SU-DHL-6 (cell line): ENCODE data around the gene SLC38A6.

Source experiments
- H2AFZ ChIP-seq: fragments of 200-600 bp; sonication (generic); 2 replicates; pipeline ENCODE4 v1.6.1; 2014; ENCODE audit warnings: low read depth, mild to moderate bottlenecking, moderate library complexity, mixed read lengths, antibody characterized with exemption, low read length; ENCODE audit not compliant: severe bottlenecking
- H3F3A ChIP-seq: fragments of 200-600 bp; shearing (Covaris generic); 2 replicates; pipeline ENCODE4 v1.6.0; 2016; ENCODE audit warnings: antibody characterized with exemption, mild to moderate bottlenecking; ENCODE audit not compliant: insufficient read depth
- H3K27ac ChIP-seq: fragments of 200-600 bp; sonication (generic); 2 replicates; pipeline ENCODE4 v1.5.1; 2016; ENCODE audit warnings: low read depth, mild to moderate bottlenecking, low read length, moderate library complexity, mixed read lengths
- H3K27me3 ChIP-seq: fragments of 200-600 bp; sonication (generic), shearing (Covaris generic); 2 replicates; pipeline ENCODE4 v1.6.0; 2014; ENCODE audit warnings: mild to moderate bottlenecking, low read length
- H3K36me3 ChIP-seq: fragments of 200-600 bp; sonication (generic); 2 replicates; pipeline ENCODE4 v1.6.1; 2014; ENCODE audit warnings: mild to moderate bottlenecking, low read length, mixed read lengths
- H3K4me2 ChIP-seq: fragments of 300-600, 200-600 bp; shearing (Covaris generic), sonication (generic); 2 replicates; pipeline ENCODE4 v1.6.0; 2014; ENCODE audit warnings: low read length, low read depth, mild to moderate bottlenecking; ENCODE audit not compliant: poor library complexity, severe bottlenecking
- H3K4me3 ChIP-seq: fragments of 200-600 bp; sonication (generic); 2 replicates; pipeline ENCODE4 v1.5.1; 2014; ENCODE audit warnings: antibody characterized with exemption, low read length, mild to moderate bottlenecking, mixed read lengths; ENCODE audit not compliant: insufficient read depth, poor library complexity, severe bottlenecking
- H3K79me2 ChIP-seq: fragments of 200-600 bp; sonication (generic); 2 replicates; pipeline ENCODE4 v1.6.1; 2014; ENCODE audit warnings: mild to moderate bottlenecking, low read length, moderate library complexity; ENCODE audit not compliant: insufficient read depth
- H3K9ac ChIP-seq: fragments of 200-600 bp; sonication (generic); 2 replicates; pipeline ENCODE4 v1.7.0; 2014; ENCODE audit warnings: mild to moderate bottlenecking, low read length
- H3K9me2 ChIP-seq: fragments of 200-600 bp; sonication (generic); replicated peaks from 2 replicates; pipeline ENCODE4 v1.6.1; 2014; ENCODE audit warnings: low read length; ENCODE audit not compliant: insufficient read depth
- H3K9me3 ChIP-seq: fragments of 200-600 bp; sonication (generic); 2 replicates; pipeline ENCODE4 v1.6.1; 2014; ENCODE audit warnings: low read length, mixed read lengths; ENCODE audit not compliant: insufficient read depth
- H4K20me1 ChIP-seq: fragments of 200-600 bp; sonication (generic); 2 replicates; pipeline ENCODE4 v1.6.1; 2014; ENCODE audit warnings: low read depth, mild to moderate bottlenecking, antibody characterized with exemption, low read length, moderate library complexity, mixed read lengths
- EZH2phosphoT487 ChIP-seq: fragments of 200-600 bp; sonication (generic), shearing (Covaris generic); conservative IDR thresholded peaks from 2 replicates; pipeline ENCODE4 v1.6.1; 2018; ENCODE audit warnings: mild to moderate bottlenecking, antibody characterized with exemption, low read length, moderate library complexity, mixed read lengths
- TF ChIP-seq, protein P1 (sequence below): fragments of 200-600 bp; sonication (generic); IDR thresholded peaks from one replicate; pipeline ENCODE4 v1.5.1; 2017; ENCODE audit warnings: antibody characterized with exemption, mild to moderate bottlenecking, low read length, moderate library complexity; ENCODE audit not compliant: insufficient read depth, poor library complexity, severe bottlenecking

SLC38A6 gene

DNA sequence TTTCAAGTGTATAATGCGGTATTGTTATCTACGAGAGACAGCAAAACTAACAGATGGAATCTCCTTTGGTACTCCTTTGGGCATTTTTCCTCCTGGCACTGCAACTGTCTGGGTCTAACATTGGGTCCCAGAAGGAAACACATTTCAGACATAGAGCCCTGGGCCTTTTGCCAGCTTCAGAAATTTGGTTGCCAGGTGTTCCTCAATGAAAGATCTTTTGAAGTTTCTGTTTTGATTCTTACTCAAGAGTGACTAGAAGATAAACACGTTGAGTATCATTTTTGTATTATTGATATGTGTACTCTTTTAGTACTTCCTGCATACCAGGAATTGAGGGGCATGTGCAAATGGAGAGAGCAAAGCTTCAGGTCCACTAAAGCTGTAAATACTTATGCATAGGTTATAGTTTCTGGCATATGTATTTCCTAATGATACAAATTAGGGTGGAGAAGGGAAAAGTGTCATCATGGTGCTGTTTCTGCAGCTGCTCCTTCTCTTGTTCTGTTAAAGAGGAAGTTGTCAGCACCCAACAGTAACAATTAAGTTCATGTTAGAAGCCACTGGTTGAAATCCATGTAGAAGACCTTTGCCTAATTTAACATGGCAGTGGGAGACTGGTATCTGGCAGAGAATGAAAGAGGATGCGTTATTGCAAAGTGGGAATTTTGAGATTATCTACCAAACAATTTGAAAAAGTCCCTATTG is 53.5 kb downstream of the SLC38A6 start:
- Histone ChIP-seq H3F3A (no peaks in the 10 kb centered on the region), H3K79me2 (no peaks in the 10 kb centered on the region), H3K9me2 (no peaks in the 10 kb centered on the region), H3K36me3 (no peaks in the 10 kb centered on the region), H3K4me3 (no peak overlapping the region), H3K27me3 (no peaks in the 10 kb centered on the region), H3K9me3 (no peaks in the 10 kb centered on the region), H3K4me2 (peak overlapping the region; percentile 40), H3K9ac (peak overlapping the region; percentile 24), H2AFZ (no peak overlapping the region), H4K20me1 (no peaks in the 10 kb centered on the region), H3K27ac (peak overlapping the region; percentile 67)
- no peak for TF ChIP-seq EZH2phosphoT487
- TF ChIP-seq, protein P1, sequence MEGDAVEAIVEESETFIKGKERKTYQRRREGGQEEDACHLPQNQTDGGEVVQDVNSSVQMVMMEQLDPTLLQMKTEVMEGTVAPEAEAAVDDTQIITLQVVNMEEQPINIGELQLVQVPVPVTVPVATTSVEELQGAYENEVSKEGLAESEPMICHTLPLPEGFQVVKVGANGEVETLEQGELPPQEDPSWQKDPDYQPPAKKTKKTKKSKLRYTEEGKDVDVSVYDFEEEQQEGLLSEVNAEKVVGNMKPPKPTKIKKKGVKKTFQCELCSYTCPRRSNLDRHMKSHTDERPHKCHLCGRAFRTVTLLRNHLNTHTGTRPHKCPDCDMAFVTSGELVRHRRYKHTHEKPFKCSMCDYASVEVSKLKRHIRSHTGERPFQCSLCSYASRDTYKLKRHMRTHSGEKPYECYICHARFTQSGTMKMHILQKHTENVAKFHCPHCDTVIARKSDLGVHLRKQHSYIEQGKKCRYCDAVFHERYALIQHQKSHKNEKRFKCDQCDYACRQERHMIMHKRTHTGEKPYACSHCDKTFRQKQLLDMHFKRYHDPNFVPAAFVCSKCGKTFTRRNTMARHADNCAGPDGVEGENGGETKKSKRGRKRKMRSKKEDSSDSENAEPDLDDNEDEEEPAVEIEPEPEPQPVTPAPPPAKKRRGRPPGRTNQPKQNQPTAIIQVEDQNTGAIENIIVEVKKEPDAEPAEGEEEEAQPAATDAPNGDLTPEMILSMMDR: no peak

DNA sequence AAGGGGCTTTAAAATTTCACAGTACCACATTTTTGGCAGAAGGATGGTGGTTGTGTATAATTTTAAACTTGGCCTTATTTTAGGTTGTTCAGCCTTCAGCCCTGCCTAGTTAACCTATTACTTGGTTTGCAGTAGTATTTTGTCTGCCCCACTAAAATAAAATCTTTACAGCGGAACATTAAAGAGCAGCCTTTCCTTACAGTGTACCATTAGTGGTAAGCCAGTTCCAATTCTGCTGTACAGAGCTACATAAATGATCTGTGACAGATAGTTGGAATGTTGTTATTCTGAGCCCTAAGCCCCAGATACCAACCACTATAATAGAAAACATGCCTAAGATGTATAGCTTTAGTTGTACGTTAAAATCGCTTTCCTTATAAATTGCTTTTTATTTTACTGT is 56.2 kb downstream of the SLC38A6 start:
- Histone ChIP-seq H3K9me3 (no peaks in the 10 kb centered on the region), H3K27ac (peak overlapping the region; percentile 47), H3K4me2 (no peak overlapping the region), H2AFZ (no peak overlapping the region), H3K9ac (no peak overlapping the region), H3K9me2 (no peaks in the 10 kb centered on the region), H3K36me3 (no peaks in the 10 kb centered on the region), H3K27me3 (no peaks in the 10 kb centered on the region), H3F3A (no peaks in the 10 kb centered on the region), H3K79me2 (no peaks in the 10 kb centered on the region), H3K4me3 (no peak overlapping the region), H4K20me1 (no peaks in the 10 kb centered on the region)
- TF ChIP-seq EZH2phosphoT487: no peak
- TF ChIP-seq, protein P1: no peak

DNA sequence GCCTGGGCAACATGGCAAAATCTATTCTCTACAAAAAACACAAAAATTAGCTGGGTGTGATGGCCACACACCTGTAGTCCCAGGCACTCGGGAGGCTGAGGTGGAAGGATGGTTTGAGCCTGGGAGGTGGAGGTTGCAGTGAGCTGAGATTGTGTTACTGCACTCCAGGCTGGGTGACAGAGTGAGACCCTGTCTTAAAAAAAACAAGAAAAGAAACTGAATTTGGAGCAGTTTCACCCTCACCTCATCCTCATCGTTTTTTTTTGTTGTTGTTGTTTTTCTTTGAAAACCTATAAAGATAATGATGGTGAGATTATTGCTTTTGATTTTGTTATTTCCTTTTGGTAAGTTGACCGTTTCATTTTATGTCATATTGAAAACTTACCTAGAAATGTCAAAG is 60.7 kb downstream of the SLC38A6 start:
- TF ChIP-seq, protein P1: no peak
- no peak for TF ChIP-seq EZH2phosphoT487
- Histone ChIP-seq H3F3A (no peaks in the 10 kb centered on the region), H3K9me3 (no peaks in the 10 kb centered on the region), H2AFZ (no peak overlapping the region), H3K4me2 (no peak overlapping the region), H3K79me2 (no peaks in the 10 kb centered on the region), H3K9me2 (no peaks in the 10 kb centered on the region), H3K4me3 (no peak overlapping the region), H3K9ac (no peak overlapping the region), H3K27me3 (no peaks in the 10 kb centered on the region), H3K36me3 (no peaks in the 10 kb centered on the region), H3K27ac (no peak overlapping the region), H4K20me1 (no peaks in the 10 kb centered on the region)

DNA sequence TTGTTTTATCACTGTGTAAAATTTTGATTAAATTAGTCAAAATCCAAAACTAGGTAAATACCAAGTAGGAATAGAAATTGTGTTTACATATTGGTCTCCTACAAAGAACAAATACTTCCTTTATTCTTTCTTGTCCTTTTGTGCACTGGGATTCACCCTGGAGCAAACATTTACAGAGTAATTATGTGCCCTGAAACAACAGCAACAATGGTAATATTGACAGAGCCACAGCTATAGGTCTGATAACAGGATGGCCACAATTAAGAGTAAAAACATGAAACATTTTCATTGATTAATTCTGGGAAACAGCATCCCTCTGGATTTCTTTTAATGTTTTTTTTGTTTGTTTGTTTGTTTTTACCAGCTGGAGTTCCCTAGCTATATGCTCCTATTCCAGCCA is 61.2 kb downstream of the SLC38A6 start:
- H4K20me1 ChIP-seq: no peaks in the 10 kb centered on the region
- no peak overlapping the region for H2AFZ ChIP-seq
- no peak overlapping the region for H3K9ac ChIP-seq
- no peaks in the 10 kb centered on the region for H3K9me3 ChIP-seq
- H3K27ac ChIP-seq: no peak overlapping the region
- no peaks in the 10 kb centered on the region for H3K9me2 ChIP-seq
- H3K79me2 ChIP-seq: no peaks in the 10 kb centered on the region
- no peak overlapping the region for H3K4me3 ChIP-seq
- H3K36me3 ChIP-seq: no peaks in the 10 kb centered on the region
- no peak overlapping the region for H3K4me2 ChIP-seq
- H3K27me3 ChIP-seq: no peaks in the 10 kb centered on the region
- H3F3A ChIP-seq: no peaks in the 10 kb centered on the region
- TF ChIP-seq EZH2phosphoT487: no peak
- TF ChIP-seq, protein P1: no peak
